B cell (primary cell): ENCODE results near the gene ALDH1A1. TPM values are rescaled to one million over a fixed set of nuclear protein-coding genes. Genes with fewer than 3 reads are reported as not detected.

Source experiments
- ATAC-seq: fragments of 200-7000 bp; cut with Tn5 transposase; one replicate; pipeline ENCODE4 v1.10.0; 2021; ENCODE audit warnings: low read depth, mild to moderate bottlenecking, moderate number of reproducible peaks, moderate library complexity
- CTCF ChIA-PET: fragments of 350-600 bp; sonication (Branson Sonifier 250); formaldehyde crosslinking; loops from one replicate; lab custom pipeline; 2021; ENCODE audit warnings: antibody characterized with exemption, inconsistent platforms; lab: Charles Lee
- POLR2A ChIA-PET: fragments of 350-600 bp; sonication (Branson Sonifier 250); formaldehyde crosslinking; loops from one replicate; lab custom pipeline; 2021; ENCODE audit warnings: antibody characterized with exemption; lab: Charles Lee
- DNase-seq: peaks from one replicate; pipeline ENCODE4 v3.0.0; 2013
- H2AFZ ChIP-seq: 2 replicates; pipeline ENCODE4 v1.6.1; 2012; ENCODE audit warnings: mild to moderate bottlenecking, low read depth, low read length; ENCODE audit not compliant: insufficient read depth, poor library complexity, severe bottlenecking
- H3K27ac ChIP-seq, 2 donors: 1 replicate in 1 of 2; 2 replicates in 1 of 2; pipeline ENCODE4 v1.5.1; 2012 to 2013; ENCODE audit warnings: low read length in 2 of 2, mild to moderate bottlenecking in 2 of 2, moderate library complexity in 1 of 2
- H3K27me3 ChIP-seq, 4 experiments: fragments of 200-600 bp in 1 of 4; sonication (generic) in 1 of 4; replicated peaks in 1 of 4; 1 replicate in 2 of 4; 2 replicates in 2 of 4; pipeline versions ENCODE4 v1.6.1 to v1.7.0; 2013 to 2016; ENCODE audit warnings: low read length in 3 of 4, mild to moderate bottlenecking in 2 of 4, mixed read lengths in 1 of 4, moderate library complexity in 1 of 4; ENCODE audit not compliant: insufficient read depth in 4 of 4, control insufficient read depth in 3 of 4; ENCODE audit errors: control extremely low read depth in 1 of 4
- H3K36me3 ChIP-seq, 2 experiments: replicated peaks in 1 of 2; 1 replicate in 1 of 2; 2 replicates in 1 of 2; pipeline versions ENCODE4 v1.6.1 to v1.7.1; 2013; ENCODE audit warnings: low read length in 1 of 2; ENCODE audit not compliant: insufficient read depth in 2 of 2, control insufficient read depth in 1 of 2; ENCODE audit errors: control extremely low read depth in 1 of 2, extremely low read depth in 1 of 2
- H3K4me1 ChIP-seq, 2 donors: fragments of 200-600 bp in 1 of 2; sonication (generic) in 1 of 2; 1 replicate in 1 of 2; 2 replicates in 1 of 2; pipeline versions ENCODE4 v1.5.1 to v1.6.1; 2013 to 2017; ENCODE audit warnings: low read length in 2 of 2; ENCODE audit not compliant: control insufficient read depth in 2 of 2, insufficient read depth in 2 of 2
- H3K4me2 ChIP-seq: replicated peaks from 2 replicates; pipeline ENCODE3; 2012; ENCODE audit warnings: mild to moderate bottlenecking, low read depth, low read length; ENCODE audit not compliant: poor library complexity, severe bottlenecking
- H3K4me3 ChIP-seq, 5 experiments: fragments of 200-600 bp in 1 of 5; sonication (generic) in 1 of 5; 1 replicate in 3 of 5; 2 replicates in 2 of 5; pipeline versions ENCODE4 v1.5.1 to v1.7.0; 2011 to 2016; ENCODE audit warnings: low read length in 4 of 5, mild to moderate bottlenecking in 4 of 5, low read depth in 2 of 5, control low read depth in 1 of 5, moderate library complexity in 1 of 5; ENCODE audit not compliant: insufficient read depth in 1 of 5; ENCODE audit errors: control extremely low read depth in 1 of 5, extremely low read depth in 1 of 5
- H3K79me2 ChIP-seq: fragments of 200-600 bp; sonication (generic); one replicate; pipeline ENCODE4 v1.6.0; 2016; ENCODE audit warnings: low read length; ENCODE audit not compliant: control insufficient read depth, insufficient read depth
- H3K9ac ChIP-seq: fragments of 200-600 bp; sonication (generic); 2 replicates; pipeline ENCODE4 v1.6.1; 2017; ENCODE audit warnings: mild to moderate bottlenecking, low read length, moderate library complexity
- H3K9me3 ChIP-seq, 3 donors: one replicate each; pipeline versions ENCODE4 v1.6.1 to v1.7.1; 2013; ENCODE audit warnings: low read length in 2 of 3; ENCODE audit not compliant: control insufficient read depth in 2 of 3, insufficient read depth in 1 of 3; ENCODE audit errors: control extremely low read depth in 1 of 3
- H4K20me1 ChIP-seq: 2 replicates; pipeline ENCODE4 v1.6.0; 2012; ENCODE audit warnings: mild to moderate bottlenecking, low read length; ENCODE audit not compliant: insufficient read depth, control insufficient read depth, poor library complexity, severe bottlenecking
- H3K27ac Mint-ChIP-seq: one replicate; pipeline ENCODE4 v1.8.0; 2021; ENCODE audit warnings: mixed read lengths
- H3K27me3 Mint-ChIP-seq: one replicate; pipeline ENCODE4 v1.8.0; 2021; ENCODE audit warnings: mixed read lengths
- H3K4me1 Mint-ChIP-seq: one replicate; pipeline ENCODE4 v1.8.0; 2021; ENCODE audit warnings: mixed read lengths
- H3K4me3 Mint-ChIP-seq: one replicate; pipeline ENCODE4 v1.8.0; 2021; ENCODE audit warnings: mixed read lengths
- H3K9me3 Mint-ChIP-seq: one replicate; pipeline ENCODE4 v1.8.0; 2022; ENCODE audit warnings: mixed read lengths; ENCODE audit not compliant: insufficient read depth
- CTCF ChIP-seq: fragments of 200-600 bp; IDR thresholded peaks from one replicate; pipeline ENCODE4 v1.8.0; 2022; ENCODE audit warnings: antibody characterized with exemption, mild to moderate bottlenecking
- EZH2 ChIP-seq: IDR thresholded peaks from 2 replicates; pipeline ENCODE4 v1.6.1; 2012; ENCODE audit warnings: borderline replicate concordance, low read depth, mild to moderate bottlenecking, moderate library complexity, low read length; ENCODE audit not compliant: insufficient read depth, poor library complexity, severe bottlenecking
- WGBS: methylation state at CpG from one replicate; pipeline ENCODE4 v1.1.5; 2013; ENCODE audit warnings: missing lambda C conversion rate; ENCODE audit not compliant: insufficient coverage; 5-methylcytosine and 5-hydroxymethylcytosine counted together
- intact Hi-C: fragments of 100-400 bp; cut with micrococcal nuclease; formaldehyde crosslinking; loops from one replicate; pipeline ENCODE4 v1.10.0; 2022
- polyA plus RNA-seq: library from polyadenylated mRNA; depleted of rRNA; stranded (reverse); fragments of >200 nt; gene quantifications from 2 replicates; pipeline ENCODE4 v1.2.3, GENCODE V29; 2012
- total RNA-seq, 2 donors: library from RNA; stranded (reverse); fragments of 120-200 nt in 1 of 2; gene quantifications; 1 replicate in 1 of 2; 2 replicates in 1 of 2; pipeline versions ENCODE4 v1.2.3 to v1.2.4, GENCODE V29; 2013 to 2022

The ALDH1A1 gene
- total and polyA plus RNA-seq, 2 donors (not counting 1 experiment from before 2014, with no cell fraction given): 0.43 TPM; not detected in 1

- Histone ChIP-seq H2AFZ (no peak overlapping the region), H3K4me3 (no peak overlapping the region), H3K4me1 (no peaks in the 10 kb centered on the region), H3K27me3 (no peaks in the 10 kb centered on the region), H3K9ac (no peak overlapping the region), H4K20me1 (no peaks in the 10 kb centered on the region), H3K9me3 (no peaks in the 10 kb centered on the region), H3K4me2 (no peak overlapping the region), H3K27ac (no peak overlapping the region), H3K79me2 (no peaks in the 10 kb centered on the region), H3K36me3 (no peaks in the 10 kb centered on the region)
- WGBS: no CpG with 5 or more reads among the region's 1 CpG
- no peaks in the 10 kb centered on the region for H3K9me3 Mint-ChIP-seq
- ChIA-PET POLR2A (no interaction called here), CTCF (no interaction called here)
- DNase-seq (no peak), ATAC-seq (no peak)
- no peak overlapping the region for H3K4me3 Mint-ChIP-seq
- intact Hi-C loops: no loop called here
- no peaks in the 10 kb centered on the region for H3K27me3 Mint-ChIP-seq
- H3K27ac Mint-ChIP-seq: no peak overlapping the region
- no peak for TF ChIP-seq CTCF
- TF ChIP-seq EZH2: no peak
- no peaks in the 10 kb centered on the region for H3K4me1 Mint-ChIP-seq
Measured at GRCh38 chr9:72990397-72991182, 37.7 kb upstream of the ALDH1A1 start.

- Histone ChIP-seq H3K27ac (no peak overlapping the region), H4K20me1 (no peaks in the 10 kb centered on the region), H3K9ac (no peak overlapping the region), H3K9me3 (no peaks in the 10 kb centered on the region), H3K4me3 (no peak overlapping the region), H3K4me1 (no peaks in the 10 kb centered on the region), H3K79me2 (no peaks in the 10 kb centered on the region), H2AFZ (no peak overlapping the region), H3K27me3 (no peaks in the 10 kb centered on the region), H3K36me3 (no peaks in the 10 kb centered on the region), H3K4me2 (no peak overlapping the region)
- ChIA-PET CTCF (no interaction called here), POLR2A (no interaction called here)
- Mint-ChIP-seq H3K4me1 (no peaks in the 10 kb centered on the region), H3K27ac (no peak overlapping the region), H3K4me3 (no peak overlapping the region), H3K9me3 (no peaks in the 10 kb centered on the region), H3K27me3 (no peaks in the 10 kb centered on the region)
- ATAC-seq (no peak), DNase-seq (no peak)
- no CpG with 5 or more reads among the region's 6 CpGs for WGBS
- TF ChIP-seq CTCF (no peak), EZH2 (no peak)
- intact Hi-C loops: no loop called here
Measured at GRCh38 chr9:72986522-72987116, 33.8 kb upstream of the ALDH1A1 start.
